Measurements from ENCODE around the gene PACRG. TPM values are rescaled to one million over a fixed set of nuclear protein-coding genes. Genes with fewer than 3 reads are reported as not detected.

Gene PACRG
- total RNA-seq, 1 donor from 2014 or later = 8.2 TPM

DNA sequence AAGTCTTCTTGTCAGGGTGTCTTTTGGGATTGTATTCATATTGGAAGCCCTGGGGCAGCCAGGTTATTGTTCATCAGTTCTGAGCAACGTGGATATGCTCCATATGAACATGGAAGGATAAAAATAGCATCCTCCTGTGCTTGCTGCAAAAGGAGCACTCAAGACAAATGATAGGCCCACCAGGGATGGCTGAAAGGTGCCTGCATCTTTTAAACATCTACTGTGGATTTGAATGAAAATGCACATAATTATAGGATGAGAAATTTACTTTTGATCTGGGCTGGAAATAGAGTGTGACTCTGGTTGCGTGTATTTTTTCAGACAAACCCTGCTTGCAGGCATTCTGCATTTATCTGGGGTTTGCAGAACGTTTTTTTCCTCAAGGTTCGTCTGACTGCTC lies 299.1 kb downstream of the PACRG start:
- intact Hi-C loops (cut with micrococcal nuclease) = no loop called here
- DNase-seq (no peak), ATAC-seq (no peak)

DNA sequence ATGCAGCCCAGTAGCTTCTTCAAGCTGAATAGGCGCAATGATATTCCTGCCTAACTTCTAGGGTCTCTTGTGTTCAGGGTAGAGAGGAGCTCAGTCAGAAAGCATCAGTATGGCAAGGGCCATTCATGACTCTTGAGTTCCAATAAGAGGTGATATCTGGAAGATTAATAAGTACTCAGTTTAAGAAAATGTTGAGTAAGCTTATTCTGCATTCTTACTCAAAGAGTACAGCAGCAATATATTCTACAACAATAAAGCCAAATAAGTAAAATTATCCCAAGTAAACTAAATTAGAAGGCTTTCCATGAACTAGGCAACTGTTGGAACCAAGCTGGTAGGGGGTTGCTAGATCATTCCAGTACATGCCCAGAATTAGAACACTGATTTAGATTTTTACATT lies 303.2 kb downstream of the PACRG start:
- no peak for DNase-seq
- intact Hi-C loops (cut with micrococcal nuclease) = no loop called here
- ATAC-seq = no peak

DNA sequence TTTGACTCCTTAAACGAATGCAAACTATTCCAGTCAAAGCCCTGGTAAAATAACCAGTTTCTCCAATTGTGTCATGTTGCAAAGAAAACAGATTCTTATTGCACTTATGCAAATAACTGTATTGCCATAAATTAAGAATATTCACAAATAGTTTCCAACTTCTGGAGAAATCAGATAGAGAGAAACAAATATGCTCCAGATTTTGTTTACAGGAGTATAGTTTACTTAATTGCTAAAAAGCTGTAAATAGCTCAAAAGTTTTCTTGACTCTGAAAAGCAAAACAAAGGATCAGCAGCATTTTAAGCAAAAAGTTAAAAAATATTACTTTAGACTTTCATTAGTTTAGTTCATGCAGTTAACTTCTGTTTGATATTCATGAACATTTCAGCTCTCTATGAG lies 304.2 kb downstream of the PACRG start:
- ATAC-seq (no peak), DNase-seq (no peak)
- intact Hi-C loops (cut with micrococcal nuclease) = no loop called here

DNA sequence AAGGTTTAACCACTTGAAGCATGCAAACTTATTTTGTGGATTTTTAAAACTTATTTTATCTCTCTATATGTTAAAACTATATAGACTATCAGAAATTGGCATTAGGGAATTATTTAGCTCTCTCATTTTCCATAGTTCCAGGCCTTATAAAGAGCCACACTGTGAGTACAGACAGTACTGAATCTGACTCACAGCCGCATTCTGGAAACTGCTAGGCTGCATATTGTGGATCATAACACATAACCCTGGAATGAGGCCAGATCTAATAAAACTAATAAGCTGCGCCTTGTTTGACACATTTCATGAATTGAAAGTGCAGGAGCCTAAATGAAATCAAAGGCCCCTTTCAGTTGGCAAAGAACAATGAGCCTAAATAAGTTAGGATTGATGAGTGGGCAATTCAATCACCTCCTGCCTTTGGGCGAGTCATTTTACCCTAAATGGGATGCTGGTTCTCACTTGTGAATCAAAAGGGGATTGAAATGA lies 308.4 kb downstream of the PACRG start:
- intact Hi-C loops (cut with micrococcal nuclease) = no loop called here
- ATAC-seq (no peak), DNase-seq (no peak)

DNA sequence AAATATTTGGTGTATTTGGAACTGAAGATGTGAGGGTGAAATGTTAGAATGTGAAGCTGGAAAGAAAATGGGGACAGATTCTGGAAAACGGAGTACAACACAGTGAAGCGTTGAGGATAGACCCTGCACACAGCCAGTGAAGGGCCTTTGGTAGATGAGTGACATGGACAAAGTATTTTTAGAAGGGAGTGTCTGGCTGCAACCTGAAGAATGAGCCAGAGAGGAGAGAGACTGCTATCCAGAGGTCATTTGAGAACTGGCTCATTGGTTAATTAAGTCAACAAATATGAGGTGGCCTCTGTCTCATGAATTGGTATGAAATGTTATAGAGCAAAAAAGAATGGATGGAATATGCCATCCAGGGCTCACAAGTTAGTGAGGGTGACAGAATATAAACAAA lies 310.5 kb downstream of the PACRG start:
- intact Hi-C loops (cut with micrococcal nuclease) = no loop called here
- DNase-seq (no peak), ATAC-seq (peak; percentile 98)

DNA sequence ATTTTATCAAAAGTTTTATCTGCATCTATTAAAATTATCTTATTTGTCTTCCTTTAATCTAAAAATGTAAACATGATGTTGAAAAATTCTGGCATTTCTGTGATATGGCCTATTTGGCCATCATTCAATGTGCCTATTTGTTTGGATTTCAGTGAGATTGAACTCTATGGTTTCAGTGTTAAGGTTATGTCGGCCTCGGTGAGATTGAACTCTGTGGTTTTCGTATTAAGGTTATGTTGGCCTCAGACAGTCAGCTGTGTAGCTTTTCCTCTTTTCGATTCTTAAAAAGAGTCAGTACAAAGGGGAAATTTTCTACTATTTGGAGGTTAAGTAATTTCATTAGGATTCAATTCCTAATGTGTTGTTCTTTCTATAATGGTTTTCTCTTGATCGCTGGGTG lies 320.6 kb downstream of the PACRG start:
- intact Hi-C loops (cut with micrococcal nuclease) = no loop called here

DNA sequence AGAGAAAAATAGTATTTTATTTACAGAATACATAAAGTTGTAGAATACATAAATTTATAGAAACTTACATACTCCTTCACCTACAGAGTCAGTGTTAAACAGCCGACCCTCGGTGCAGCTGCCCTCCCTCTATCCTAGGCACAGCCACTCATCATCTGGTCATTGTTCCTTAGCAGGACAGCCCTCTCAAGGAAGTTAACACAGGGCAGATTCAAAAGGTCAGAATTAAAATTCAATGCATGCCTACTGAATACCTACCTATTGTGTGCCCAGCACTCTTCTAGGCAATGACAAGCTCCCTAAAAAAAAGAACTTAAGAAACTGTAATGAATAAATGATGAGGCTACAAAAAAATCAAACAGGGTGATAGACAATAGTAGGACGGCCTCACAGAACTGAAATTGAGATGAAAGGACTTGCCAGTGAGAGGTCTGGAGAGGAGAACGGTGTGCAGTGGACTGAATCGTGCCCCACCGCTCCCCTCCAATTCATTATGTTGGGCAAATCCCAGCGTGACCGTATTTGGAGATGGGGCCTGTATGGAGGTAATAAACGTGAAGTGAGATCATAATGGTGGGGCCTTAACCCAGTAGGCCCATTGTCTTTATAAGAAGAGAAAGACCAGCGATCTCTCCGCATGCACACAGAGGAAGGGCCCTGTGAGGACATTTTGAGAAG lies 326.0 kb downstream of the PACRG start:
- intact Hi-C loops (cut with micrococcal nuclease) = no loop called here
- DNase-seq = no peak
- no peak for ATAC-seq

More for the DNA sequence above, 320.6 kb downstream of the PACRG start:
- DNase-seq (no peak), ATAC-seq (no peak)

DNA sequence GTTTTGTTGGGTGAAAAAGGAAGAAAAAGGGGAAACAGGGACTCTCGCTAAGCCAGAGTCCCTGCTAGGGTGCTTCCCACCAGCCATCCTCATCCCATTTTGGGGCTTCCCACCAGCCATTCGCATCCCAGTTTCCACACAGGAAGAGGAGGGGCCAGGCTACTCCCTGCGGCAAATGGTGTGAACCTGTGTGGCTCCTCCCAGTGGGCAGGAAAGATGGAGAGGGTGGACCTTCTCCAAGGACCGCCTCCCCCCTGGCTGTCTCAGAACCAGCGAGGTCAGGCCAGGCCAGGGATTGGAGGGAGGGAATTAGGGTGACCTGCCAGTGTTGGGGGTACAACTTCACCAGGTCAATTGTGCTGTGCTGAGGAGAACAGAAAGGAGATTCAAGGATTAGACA lies 326.9 kb downstream of the PACRG start:
- ATAC-seq = no peak
- no peak for DNase-seq
- intact Hi-C loops (cut with micrococcal nuclease) = no loop called here

DNA sequence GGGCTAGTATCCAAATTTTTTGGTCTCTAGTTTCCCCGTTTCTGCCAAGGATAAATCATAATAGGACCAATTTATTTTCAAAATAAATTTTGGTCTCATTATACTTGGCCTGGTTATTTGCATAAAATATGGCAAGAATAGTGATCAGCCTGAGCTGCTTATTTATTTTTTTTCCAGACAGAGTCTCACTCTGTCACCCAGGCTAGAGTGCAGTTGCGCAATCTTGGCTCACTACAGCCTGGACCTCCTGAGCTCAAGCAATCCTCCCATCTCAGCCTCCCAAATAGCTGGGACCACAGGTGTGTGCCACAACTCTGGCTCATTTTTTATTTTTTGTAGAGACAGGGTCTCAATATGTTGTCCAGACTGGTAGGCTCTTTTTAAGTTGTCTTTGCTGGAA lies 329.5 kb downstream of the PACRG start:
- ATAC-seq = no peak
- intact Hi-C loops (cut with micrococcal nuclease) = no loop called here
- DNase-seq = no peak

DNA sequence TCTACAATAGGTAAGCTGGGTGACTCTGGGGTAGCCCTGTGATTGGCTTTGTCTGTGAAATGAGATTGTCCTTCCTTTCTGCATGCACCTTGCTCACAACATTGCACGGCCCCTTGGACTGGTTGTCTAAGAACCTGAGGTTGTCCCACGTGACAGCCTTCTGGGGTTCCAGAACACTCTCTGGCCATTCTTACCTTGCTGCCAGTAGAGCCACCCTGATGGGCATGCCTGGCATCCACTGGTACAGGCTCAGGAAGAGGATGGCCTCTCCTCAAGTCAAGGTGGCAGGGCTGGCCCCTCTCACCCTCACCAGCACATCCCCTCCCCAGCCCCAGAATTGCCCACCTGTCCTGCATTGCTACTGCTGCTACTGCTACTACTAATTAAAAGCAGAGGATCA lies 335.0 kb downstream of the PACRG start:
- ATAC-seq (no peak), DNase-seq (no peak)
- intact Hi-C loops (cut with micrococcal nuclease) = no loop called here

DNA sequence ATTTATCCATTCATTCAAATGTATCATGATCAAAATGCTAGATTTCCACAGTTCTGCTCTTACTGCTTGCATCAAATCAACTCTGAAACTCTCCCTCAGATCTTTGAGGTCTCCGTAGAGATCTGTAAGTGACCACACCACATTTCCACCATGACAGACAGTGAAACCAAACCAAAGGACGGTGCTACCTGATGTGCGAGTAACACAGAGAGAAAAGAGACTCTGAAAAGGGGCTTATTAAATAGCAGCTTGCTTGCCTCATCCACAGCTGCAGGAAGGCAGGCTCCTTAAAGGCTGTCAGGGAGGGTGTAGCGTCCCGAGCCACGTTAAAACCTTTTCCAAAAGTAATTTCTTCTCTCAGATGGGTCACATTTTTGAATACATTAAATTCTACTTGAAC lies 335.8 kb downstream of the PACRG start:
- intact Hi-C loops (cut with micrococcal nuclease) = no loop called here
- DNase-seq = no peak
- ATAC-seq = no peak

DNA sequence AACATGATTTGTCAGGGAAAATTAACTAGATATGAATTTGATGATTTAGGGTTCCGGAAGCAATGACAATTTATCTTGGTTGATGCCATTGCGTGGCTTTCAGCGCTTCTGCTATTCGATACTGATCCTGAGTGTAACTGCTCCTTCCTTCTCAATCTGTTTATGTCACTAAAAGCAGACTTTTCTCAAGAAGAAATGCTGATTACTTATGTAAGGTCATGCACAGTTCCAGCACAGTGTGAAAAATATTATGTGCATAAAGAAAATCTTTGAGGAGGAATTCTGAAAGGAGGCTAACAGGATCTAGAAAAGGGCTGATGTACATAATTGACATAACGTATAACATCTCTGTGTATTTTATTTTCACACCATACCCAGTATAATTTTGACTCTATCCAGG lies 336.6 kb downstream of the PACRG start:
- ATAC-seq = no peak
- DNase-seq = no peak
- intact Hi-C loops (cut with micrococcal nuclease) = no loop called here

DNA sequence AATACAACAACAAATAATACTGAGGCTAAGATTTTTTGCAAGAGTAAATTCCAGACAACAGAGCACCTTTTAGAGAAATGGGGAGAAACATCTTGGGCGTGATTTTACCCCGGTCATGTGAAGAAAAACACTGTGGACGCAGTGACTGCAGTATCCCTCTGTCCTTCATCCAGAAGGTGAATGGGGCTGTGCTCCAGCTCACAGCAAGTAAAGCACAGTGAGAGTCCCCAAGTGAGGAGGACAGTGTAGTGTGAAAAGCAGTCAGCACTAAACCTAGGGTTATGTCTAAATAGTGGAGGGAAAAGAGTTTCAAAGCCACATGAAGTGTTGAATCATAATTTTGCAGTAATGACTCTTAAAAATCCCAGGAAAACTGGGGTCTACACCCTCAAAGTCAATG lies 338.4 kb downstream of the PACRG start:
- intact Hi-C loops (cut with micrococcal nuclease) = no loop called here
- ATAC-seq = no peak

DNA sequence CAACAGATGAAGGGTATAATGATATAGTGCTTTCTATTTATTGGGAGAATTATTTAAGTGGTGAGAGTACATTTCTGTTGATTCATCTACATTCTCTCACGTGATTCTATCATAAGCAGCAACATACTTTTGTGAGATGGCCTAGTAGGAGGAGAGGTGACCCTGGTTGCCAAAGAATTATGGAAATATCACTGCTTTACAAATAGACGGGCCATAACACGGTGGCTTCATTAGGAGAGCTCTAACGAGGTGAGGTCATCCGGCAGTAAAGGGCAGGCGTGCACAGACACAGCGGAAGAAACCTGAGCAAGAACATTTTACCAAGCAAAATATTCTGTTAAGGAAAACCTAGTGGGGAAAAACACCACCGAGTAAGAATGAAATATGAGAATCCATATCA lies 349.4 kb downstream of the PACRG start:
- DNase-seq = no peak
- intact Hi-C loops (cut with micrococcal nuclease) = no loop called here
- ATAC-seq = no peak

More for the DNA sequence above, 338.4 kb downstream of the PACRG start:
- no peak for DNase-seq

DNA sequence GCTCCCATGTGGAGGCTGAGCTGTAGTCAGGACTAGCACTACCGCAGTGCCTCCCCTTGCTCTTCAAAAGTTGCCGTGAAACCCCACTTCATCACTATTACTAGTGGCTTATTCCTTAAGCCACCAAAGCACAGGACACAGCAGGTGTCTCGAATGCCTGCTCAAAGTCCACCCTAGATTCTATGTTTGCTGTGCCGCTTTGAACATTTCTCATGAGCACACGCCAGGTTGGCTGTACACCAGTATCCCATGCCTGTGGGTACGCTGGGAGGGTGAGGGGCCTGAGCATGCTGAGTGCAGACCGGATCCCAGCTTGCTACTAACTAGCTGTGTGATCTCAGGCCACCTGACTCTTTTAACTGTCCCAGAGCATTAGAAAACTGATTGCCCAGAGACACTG lies 350.9 kb downstream of the PACRG start:
- DNase-seq = no peak
- intact Hi-C loops (cut with micrococcal nuclease) = no loop called here
- no peak for ATAC-seq

DNA sequence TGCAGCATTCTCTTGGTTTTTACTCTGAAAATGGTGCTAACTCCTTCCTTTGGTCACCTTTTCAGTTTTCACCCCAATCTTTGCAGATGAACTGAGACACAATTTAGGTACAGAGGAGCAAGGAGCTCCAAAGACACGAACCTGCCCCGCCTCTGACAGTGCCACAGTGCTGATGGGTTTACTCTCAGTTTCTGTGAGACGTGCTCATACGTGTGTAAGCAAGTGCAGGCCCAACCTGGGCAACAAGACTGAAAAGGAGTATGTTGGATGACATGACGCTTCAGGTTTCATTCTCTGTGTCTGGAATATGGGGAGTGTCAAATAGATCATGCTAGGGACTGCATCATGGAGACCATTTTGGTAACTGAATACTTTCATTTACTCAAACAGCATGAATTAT lies 352.5 kb downstream of the PACRG start:
- intact Hi-C loops (cut with micrococcal nuclease) = no loop called here
- no peak for DNase-seq
- ATAC-seq = no peak

DNA sequence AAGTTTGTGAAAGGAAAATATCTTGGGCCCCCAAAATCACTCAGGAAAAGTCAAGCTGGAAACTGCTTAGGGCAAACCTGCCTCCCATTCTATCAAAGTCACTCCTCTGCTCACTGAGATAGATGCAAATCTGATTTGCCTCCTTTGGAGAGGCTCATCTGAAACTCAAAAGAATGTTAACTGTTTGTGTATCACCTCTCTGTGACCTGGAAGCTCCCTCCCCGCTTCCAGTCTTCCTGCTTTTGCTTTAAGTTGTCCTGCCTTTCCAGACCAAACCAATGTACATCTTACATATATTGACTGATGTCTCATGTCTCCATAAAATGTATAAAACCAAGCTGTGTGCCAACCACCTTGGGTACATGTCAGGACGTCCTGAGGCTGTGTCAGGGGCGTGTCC lies 355.4 kb downstream of the PACRG start:
- no peak for DNase-seq
- no peak for ATAC-seq
- intact Hi-C loops (cut with micrococcal nuclease) = no loop called here

DNA sequence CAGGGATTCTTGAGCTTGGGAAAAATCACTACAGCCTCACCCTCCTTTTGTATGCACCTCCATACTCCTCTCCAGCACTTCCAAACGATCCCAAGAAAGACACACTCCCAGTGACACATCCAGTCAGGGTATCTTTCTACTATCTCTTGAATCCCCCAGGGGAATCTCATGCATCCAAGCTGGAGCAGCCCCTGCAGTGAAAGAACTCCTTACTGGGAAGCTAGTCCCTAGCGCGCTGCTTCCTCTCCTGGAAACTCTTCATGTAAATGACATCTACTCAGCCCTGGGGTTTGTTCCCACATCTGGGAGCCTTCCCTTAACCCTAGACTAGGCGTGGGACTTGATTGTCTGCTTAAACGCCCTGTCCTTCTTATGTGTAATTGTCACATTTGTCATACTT lies 357.7 kb downstream of the PACRG start:
- peak; percentile 6 for ATAC-seq
- intact Hi-C loops (cut with micrococcal nuclease) = no loop called here

DNA sequence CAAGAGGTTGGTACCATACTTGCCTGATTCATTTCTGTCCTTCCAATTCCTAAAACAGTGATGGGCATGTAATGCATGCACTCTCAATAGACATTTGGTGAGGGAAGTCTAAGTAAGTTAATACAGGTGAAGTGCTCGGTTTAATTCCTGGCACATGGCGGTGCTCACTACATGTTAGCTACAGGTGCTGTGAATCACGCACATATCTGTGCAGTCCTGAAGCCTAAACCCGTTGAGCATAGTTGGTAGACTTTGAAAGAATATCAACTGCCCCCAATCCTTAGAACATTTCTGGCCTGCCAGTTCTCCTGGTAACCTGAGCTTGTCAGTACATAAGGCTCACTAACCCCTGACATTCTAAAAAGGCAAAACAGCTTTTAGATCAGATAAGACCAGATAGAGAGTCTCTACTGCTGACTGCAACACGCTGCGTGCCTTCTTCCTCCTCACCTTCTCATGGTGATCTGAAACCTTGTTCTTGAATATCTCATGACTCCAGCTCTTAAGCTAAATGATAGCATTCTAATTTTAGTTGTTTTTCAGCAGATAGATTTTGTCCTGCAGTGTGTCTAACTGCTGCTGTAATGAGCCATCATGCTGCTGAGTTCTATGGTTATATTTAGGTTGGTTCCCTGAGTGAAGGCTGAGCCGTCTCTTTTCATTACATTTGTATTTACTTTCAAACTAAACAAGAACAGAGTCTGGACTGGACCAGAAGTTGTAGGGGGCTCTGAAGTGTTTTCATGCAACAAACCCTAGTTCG lies 358.3 kb downstream of the PACRG start:
- peak; percentile 88 for ATAC-seq
- no peak for DNase-seq
- intact Hi-C loops (cut with micrococcal nuclease) = no loop called here

More for the DNA sequence above, 357.7 kb downstream of the PACRG start:
- DNase-seq = no peak

DNA sequence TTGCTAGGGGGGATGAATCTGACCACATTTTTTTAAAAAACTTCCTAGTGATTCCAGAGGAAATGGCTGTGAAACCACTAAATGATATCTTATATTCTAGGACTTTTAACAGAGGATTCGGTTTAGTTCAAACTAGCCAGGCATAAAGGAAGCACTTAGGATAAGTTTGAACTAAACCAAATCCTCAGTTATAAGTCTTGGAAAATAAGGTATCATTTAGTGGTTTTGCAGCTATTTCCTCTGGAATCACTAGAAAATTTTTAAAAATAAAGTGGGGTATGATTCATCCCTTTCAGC lies 358.8 kb downstream of the PACRG start:
- DNase-seq = no peak

DNA sequence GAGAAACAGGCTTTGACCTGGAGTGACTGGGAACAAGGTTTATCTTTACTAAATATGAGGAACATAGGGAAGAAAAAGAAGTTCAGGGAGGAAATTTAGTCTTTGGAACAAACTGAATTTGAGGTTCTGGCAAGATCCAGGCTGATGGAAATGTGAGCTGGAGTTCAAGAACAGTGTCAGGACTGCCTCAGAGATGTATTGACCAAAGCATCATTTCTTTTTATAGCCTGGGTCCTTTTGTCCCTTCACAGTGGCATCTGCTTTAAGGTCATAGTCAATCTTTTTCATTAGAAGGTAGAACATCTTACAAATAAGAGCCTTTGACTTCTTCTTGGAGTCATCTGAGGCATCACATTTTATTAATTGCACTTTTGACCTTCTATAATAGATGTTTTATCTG lies 360.2 kb downstream of the PACRG start:
- intact Hi-C loops (cut with micrococcal nuclease) = no loop called here
- DNase-seq = no peak
- ATAC-seq = peak; percentile 56

More for the DNA sequence above, 358.8 kb downstream of the PACRG start:
- ATAC-seq = no peak
- intact Hi-C loops (cut with micrococcal nuclease) = no loop called here
